GM18526 (cell line): ENCODE data around the gene KCNK16.

Experiments used
- POLR2A ChIP-seq: IDR thresholded peaks from 3 replicates; pipeline ENCODE4 v1.6.1; 2011; ENCODE audit not compliant: insufficient read length; ENCODE audit errors: extremely low read depth

Gene KCNK16

GRCh38 chr6:39274903-39275302 is 47.6 kb downstream of the KCNK16 start:
- no peak for TF ChIP-seq POLR2A

GRCh38 chr6:39274471-39274870 is 48.0 kb downstream of the KCNK16 start:
- TF ChIP-seq POLR2A = no peak

- TF ChIP-seq POLR2A = no peak
Measured at GRCh38 chr6:39273406-39273821, 49.1 kb downstream of the KCNK16 start.

GRCh38 chr6:39269961-39270360 is 52.5 kb downstream of the KCNK16 start:
- TF ChIP-seq POLR2A = no peak

DNA sequence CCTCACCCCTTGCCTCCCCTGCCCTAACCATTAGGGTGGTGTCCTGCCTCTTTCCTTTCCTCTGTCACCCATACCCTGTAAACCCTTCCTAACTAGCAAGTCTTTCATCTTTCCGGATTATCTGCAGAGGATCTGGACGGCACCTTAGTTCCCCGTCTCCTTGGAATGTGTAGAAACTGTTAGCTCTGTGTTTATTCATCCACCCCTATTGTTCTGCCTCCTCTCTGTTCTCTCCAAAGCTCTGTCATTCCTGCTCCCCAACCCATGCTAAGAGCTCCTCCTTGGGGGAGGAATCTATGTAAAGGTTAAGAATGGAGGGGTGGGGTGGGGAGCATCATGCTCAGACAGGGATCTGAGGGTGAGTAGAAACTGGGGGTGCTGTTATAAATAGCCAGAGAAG is 53.8 kb downstream of the KCNK16 start:
- no peak for TF ChIP-seq POLR2A

- TF ChIP-seq POLR2A = no peak
Measured at GRCh38 chr6:39268171-39268570, 54.3 kb downstream of the KCNK16 start.

DNA sequence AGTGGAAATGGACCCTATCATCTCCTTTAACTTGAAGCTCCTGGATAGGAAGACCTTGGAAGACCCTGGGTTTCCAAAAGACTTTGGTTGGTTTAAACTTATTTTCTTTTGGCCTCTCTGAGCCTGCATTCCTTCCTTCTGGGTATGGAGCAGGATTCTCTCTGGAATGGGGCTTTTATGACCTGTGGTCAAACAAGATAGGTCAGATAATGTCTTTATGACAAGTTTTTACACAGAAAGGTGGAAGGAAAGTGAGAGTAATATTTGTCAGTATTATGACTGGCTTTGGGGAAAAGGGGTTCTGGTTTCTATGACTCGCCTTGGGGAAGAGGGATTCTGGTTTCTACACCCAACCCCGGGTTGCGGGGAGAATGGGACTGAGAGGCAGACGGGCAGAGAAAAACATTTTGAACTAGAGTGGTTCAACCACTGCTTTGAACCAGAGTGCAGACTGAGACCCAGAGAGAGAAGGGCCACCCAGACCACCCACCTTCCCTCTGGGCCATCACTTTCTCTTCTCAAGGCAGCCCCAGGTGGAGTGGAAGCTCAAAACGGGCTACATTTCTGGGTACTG is 55.6 kb downstream of the KCNK16 start:
- TF ChIP-seq POLR2A = no peak

DNA sequence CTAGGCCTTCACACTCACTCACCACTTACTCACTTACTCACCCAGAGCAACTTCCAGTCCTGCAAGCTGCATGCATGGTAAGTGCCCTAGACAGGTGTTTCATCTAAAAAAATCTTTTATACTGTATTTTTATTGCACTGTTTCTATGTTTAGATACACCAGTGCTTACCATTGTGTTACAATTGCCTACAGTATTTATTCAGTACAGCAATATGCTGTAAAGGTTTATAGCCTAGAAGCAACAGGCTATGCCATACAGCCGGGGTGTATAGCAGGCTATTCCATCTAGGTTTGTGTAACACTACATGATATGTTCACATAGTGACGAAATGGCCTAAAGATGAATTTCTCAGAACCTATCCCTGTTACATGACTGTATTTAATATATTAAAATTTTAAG is 56.1 kb downstream of the KCNK16 start:
- no peak for TF ChIP-seq POLR2A
